Kidney epithelial cell (primary cell): ENCODE data around the gene GNAZ. TPM values are rescaled to one million over a fixed set of nuclear protein-coding genes. Genes with fewer than 3 reads are reported as not detected.

Experiments
- DNase-seq: peaks from one replicate; pipeline ENCODE4 v3.0.0-alpha.2; 2010; ENCODE audit warnings: low read depth
- H3K27me3 ChIP-seq: 2 replicates; pipeline ENCODE4 v1.6.0; 2011; ENCODE audit warnings: low read length; ENCODE audit not compliant: control insufficient read depth, insufficient read depth
- H3K36me3 ChIP-seq: 2 replicates; pipeline ENCODE4 v1.5.1; 2011; ENCODE audit warnings: low read length; ENCODE audit not compliant: control insufficient read depth, insufficient read depth
- H3K4me3 ChIP-seq: 2 replicates; pipeline ENCODE4 v1.5.1; 2011; ENCODE audit warnings: low read depth, mild to moderate bottlenecking, control low read depth, low read length
- CTCF ChIP-seq: IDR thresholded peaks from 2 replicates; pipeline ENCODE4 v1.5.1; 2011; ENCODE audit warnings: mild to moderate bottlenecking, moderate library complexity, low read length, control low read depth, inconsistent platforms; ENCODE audit not compliant: insufficient read depth, poor library complexity, severe bottlenecking
- total RNA-seq: library from RNA; depleted of rRNA; stranded (reverse); fragments of >200 nt; gene quantifications from 2 replicates; pipeline ENCODE4 v1.2.3, GENCODE V29; 2015

Gene GNAZ
- total RNA-seq, 1 donor from 2014 or later = 9.2 TPM

- peaks cover 3% of the 10 kb centered on the region for H3K27me3 ChIP-seq
- TF ChIP-seq CTCF = no peak
- no peak overlapping the region for H3K4me3 ChIP-seq
- no peaks in the 10 kb centered on the region for H3K36me3 ChIP-seq
- DNase-seq = no peak
These were observed 7.4 kb upstream of the GNAZ start for GRCh38 chr22:23062616-23063538.

DNA sequence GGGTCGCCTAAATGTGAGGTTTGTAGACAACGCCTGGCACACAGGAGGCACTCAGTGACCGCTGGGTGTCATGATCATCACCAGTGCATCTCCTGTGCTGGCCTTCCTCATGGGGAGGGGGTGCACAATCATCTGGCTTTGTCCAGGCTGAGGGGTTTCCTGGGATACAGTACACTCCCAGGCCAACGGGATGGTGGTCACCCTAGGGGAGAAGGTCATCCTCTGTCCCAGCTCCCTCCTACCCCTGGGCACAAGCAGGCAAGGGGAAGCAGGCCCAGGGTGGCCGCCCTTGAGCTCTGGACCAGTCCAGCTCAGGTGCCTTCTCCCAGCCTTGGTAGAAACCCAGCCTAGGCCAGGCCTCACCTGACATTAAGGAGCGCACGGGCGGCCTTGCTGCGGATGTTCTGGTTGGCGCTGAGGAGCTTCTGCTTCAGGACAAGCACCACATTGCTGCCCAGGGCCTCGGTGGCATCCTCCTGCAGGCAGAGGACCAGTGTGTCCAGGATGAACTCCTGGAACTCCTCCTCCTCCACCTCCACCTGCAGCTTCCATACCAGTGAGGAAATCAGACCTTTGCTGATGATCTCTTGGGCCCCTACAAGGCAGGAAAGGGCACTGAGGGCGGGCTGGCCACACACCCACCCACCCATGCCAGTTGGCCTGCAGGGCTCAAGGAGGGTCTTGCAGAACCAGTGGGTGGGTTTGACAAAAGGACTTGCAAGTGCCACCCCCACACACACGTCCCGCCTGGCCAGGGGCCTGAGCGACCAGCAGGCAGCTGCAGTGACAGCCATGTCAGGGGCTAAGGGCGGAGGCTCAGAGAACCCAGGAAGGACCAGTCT, 6.6 kb upstream of the GNAZ start:
- Histone ChIP-seq H3K36me3 (no peaks in the 10 kb centered on the region), H3K4me3 (no peak overlapping the region), H3K27me3 (peaks cover 8% of the 10 kb centered on the region)
- no peak for DNase-seq
- no peak for TF ChIP-seq CTCF

DNA sequence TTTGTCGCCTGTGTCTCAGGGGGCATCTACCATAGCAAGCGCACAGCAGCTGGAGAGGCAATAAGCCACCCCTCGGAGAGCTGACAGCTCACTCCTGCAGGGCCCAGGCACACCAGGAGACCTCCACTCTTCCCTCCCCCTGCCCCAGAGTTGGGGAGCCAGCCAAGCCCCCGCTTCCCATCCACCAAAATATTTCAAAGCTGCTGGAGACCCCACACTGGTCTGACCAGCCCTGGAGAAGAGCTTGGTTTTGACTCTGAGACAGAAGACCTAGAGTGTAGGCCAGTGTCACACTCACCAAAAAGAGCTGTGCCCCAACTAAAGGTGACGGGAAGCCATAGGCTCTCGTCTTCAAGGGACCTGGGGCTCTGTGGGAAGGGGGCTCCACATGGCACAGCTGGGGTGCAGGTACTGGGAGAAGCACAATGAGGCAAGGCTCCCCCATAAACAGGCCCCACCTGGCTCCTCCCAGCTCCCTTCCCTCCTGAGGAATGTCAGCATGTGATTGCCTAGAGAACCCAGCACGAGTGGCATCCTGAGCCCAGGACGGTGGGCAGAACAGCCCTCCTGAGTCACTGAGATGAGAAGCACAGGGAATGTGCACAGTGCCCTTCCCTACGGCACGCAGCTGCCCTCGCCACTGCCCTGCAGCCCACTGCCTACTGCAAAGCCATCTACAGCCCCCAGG, 5.8 kb upstream of the GNAZ start:
- no peak for DNase-seq
- H3K27me3 ChIP-seq = peaks cover 8% of the 10 kb centered on the region
- TF ChIP-seq CTCF = no peak
- H3K4me3 ChIP-seq = no peak overlapping the region
- no peaks in the 10 kb centered on the region for H3K36me3 ChIP-seq

DNA sequence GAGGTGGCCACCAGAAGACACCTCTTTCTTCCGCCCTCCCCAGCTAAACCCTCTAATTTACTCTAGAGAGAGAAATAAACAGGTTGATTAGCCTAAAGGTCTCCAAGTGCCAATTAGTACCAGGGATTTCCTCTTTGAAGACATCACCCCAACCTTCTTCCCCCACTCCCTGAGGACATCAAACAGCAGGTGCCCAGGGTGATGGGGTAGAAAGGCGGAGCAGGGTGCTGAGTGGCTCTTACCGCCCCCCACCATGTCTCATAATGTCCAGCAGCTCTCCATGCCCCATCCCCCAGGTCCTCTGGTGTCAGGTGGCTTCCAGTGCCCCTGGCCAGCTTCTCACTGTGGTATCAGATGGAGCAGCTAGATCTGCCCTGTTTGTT, 5.3 kb upstream of the GNAZ start:
- Histone ChIP-seq H3K36me3 (no peaks in the 10 kb centered on the region), H3K4me3 (no peak overlapping the region), H3K27me3 (peaks cover 8% of the 10 kb centered on the region)
- no peak for DNase-seq
- no peak for TF ChIP-seq CTCF

DNA sequence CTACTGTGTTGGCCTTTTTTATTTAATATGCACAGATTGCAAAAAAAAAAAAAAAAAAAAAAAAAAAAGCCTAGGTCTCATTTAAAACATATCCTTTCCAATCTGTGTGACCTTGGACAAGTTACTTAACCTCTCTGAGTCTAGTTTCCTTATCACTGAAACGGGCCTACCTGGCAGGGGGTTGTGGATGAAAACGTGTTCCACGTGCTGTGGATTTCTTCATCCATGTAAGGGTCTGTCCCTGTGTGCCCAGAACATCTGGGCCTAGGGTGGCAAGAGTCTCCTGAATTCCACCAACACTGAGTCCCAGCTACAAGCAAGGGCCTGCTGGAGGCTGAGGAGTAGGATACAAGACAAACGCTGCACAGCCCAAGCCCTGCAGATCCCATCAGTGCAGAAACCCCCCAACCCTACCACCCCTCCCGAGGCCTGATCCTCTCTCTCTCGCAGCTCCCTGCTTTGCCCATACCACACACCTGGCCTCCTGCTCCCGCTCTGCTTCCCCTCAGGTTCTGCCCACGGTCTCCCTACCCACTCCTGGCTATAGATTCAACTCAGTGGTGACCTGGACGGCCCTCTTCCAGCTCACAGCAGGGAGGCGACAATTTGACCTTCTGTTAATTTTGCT, 4.7 kb upstream of the GNAZ start:
- H3K4me3 ChIP-seq = no peak overlapping the region
- TF ChIP-seq CTCF = no peak
- peaks cover 10% of the 10 kb centered on the region for H3K27me3 ChIP-seq
- DNase-seq = no peak
- no peaks in the 10 kb centered on the region for H3K36me3 ChIP-seq
